ENCODE results near the gene HINT2.

HINT2 gene

DNA sequence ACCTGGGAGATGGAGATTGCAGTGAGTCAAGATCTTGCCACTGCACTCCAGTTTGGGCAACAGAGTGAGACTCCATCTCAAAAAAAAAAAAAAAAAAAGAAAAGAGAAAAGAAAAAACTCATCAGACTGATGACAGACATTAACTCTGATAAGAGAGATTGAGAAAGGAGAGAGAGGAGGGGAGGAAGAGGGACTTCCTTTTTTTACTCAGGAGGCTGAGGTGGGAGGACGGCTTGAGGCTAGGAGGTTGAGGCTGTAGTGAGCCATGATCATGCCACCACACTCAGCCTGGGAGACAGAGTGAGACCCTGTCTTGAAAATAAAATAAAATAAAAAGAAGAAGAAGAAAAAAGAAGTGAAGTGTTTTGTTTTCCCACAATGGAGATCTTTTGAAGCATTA, 51.0 kb downstream of the HINT2 start:
- peaks cover 0 to 2% of the 10 kb centered on the region in 2 experiments for H3K4me1 ChIP-seq (ENCODE audit: control insufficient read depth in 1 of 2, insufficient read depth in 1 of 2, low read depth in 1 of 2, low read length in 1 of 2)
- TF ChIP-seq, protein P1, sequence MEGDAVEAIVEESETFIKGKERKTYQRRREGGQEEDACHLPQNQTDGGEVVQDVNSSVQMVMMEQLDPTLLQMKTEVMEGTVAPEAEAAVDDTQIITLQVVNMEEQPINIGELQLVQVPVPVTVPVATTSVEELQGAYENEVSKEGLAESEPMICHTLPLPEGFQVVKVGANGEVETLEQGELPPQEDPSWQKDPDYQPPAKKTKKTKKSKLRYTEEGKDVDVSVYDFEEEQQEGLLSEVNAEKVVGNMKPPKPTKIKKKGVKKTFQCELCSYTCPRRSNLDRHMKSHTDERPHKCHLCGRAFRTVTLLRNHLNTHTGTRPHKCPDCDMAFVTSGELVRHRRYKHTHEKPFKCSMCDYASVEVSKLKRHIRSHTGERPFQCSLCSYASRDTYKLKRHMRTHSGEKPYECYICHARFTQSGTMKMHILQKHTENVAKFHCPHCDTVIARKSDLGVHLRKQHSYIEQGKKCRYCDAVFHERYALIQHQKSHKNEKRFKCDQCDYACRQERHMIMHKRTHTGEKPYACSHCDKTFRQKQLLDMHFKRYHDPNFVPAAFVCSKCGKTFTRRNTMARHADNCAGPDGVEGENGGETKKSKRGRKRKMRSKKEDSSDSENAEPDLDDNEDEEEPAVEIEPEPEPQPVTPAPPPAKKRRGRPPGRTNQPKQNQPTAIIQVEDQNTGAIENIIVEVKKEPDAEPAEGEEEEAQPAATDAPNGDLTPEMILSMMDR (IDR thresholded peaks at IDR 0.05) = no peak
- no peaks in the 10 kb centered on the region for H3K9me3 ChIP-seq
- no peak overlapping the region for H3K27ac ChIP-seq
- H3K27me3 ChIP-seq = no peaks in the 10 kb centered on the region
- no peak overlapping the region for H3K4me3 ChIP-seq (ENCODE audit: low read depth in 1 of 2, low read length in 1 of 2)
- H3K36me3 ChIP-seq = no peaks in the 10 kb centered on the region

DNA sequence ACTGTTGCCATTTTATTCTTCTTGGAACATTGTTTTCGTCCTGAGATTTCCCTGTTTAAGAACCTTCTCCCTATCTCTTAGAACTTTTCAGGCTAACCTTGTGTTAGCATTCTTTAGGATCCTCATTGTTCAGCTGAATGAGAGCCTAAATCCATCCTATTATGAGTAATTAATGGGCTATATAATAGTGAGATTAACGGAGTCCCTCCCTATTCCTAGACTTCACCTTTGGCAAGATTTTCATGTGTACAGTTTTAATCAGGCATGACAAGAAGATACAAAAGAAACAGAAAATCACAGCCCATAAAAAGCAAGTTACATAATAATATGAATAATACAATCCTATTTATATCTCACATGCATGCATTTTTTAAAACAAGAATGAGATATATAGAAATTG, 51.7 kb downstream of the HINT2 start:
- H3K27me3 ChIP-seq = no peaks in the 10 kb centered on the region

More for the DNA sequence above, 51.7 kb downstream of the HINT2 start:
- no peaks in the 10 kb centered on the region for H3K9me3 ChIP-seq
- H3K4me3 ChIP-seq (ENCODE audit: low read depth in 1 of 2, low read length in 1 of 2) = no peak overlapping the region
- H3K27ac ChIP-seq = no peak overlapping the region
- H3K4me1 ChIP-seq (ENCODE audit: control insufficient read depth in 1 of 2, insufficient read depth in 1 of 2, low read depth in 1 of 2, low read length in 1 of 2) = peaks cover 0 to 8% of the 10 kb centered on the region in 2 experiments
- TF ChIP-seq, protein P1 (IDR thresholded peaks at IDR 0.05) = no peak
- no peaks in the 10 kb centered on the region for H3K36me3 ChIP-seq
